Measurements from ENCODE around the gene CRLF1.

- TF ChIP-seq CTCF (IDR thresholded peaks at IDR 0.05; ENCODE audit: insufficient read depth, low read length, poor library complexity, severe bottlenecking) = no peak
- TF ChIP-seq EZH2phosphoT487 (conservative IDR thresholded peaks at IDR 0.05; ENCODE audit: low read length) = no peak
Measured at GRCh38 chr19:18557411-18558201, 49.0 kb downstream of the CRLF1 start, which contains the start of gene KXD1.
